ENCODE measurements around the gene ADAMTS17. TPM values are rescaled to one million over a fixed set of nuclear protein-coding genes. Genes with fewer than 3 reads are reported as not detected.

The ADAMTS17 gene
- total and polyA plus RNA-seq, 9 of the 15 experiments (the other 6 are each of a cell fraction or from before 2014, with no cell fraction given), result 0.01 to 0.14 (median 0.07) TPM; not detected in 6

DNA sequence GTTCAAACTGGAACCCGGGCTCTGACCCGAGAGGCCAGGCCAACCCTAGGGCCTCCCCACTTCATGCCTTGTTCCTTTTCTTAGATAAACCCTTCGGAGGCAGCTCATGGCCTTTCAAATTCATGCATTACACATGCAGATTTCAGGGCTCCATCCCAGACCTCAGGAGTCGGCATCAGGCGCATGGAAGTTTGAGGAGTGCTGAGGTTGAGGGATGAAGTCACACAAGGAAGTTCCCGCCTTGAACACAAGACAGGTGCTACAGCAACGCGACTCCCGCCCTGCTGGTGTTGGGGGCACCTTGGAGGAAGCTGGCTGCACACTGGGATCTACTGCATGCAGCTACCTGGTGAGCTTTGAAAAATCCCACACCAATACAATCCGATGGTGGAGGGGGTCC, 363.3 kb downstream of the ADAMTS17 start:
- Histone ChIP-seq H3K9me3 (replicated peaks; ENCODE audit: control insufficient read depth, insufficient read depth, low read depth, low read length) (no peaks in the 10 kb centered on the region), H3K36me3 (ENCODE audit: control insufficient read depth, insufficient read depth, low read length) (no peaks in the 10 kb centered on the region), H3K4me1 (replicated peaks in 1 of 2; ENCODE audit: control insufficient read depth in 2 of 2, insufficient read depth in 2 of 2, low read length in 2 of 2) (peaks cover 0 to 3% of the 10 kb centered on the region in 2 experiments; a peak in 1 of 5 replicates), H3K27ac (ENCODE audit: extremely low read depth, low read depth, low read length) (no peak overlapping the region), H3K4me2 (ENCODE audit: insufficient read depth, low read length) (no peak overlapping the region), H4K20me1 (replicated peaks; ENCODE audit: control insufficient read depth, insufficient read depth, low read length) (no peaks in the 10 kb centered on the region; the same call in 1 of the 2 replicates), H3K4me3 (no peak overlapping the region), H3K27me3 (ENCODE audit: control insufficient read depth in 2 of 2, insufficient read depth in 2 of 2, low read length in 2 of 2) (peaks cover 15 to 68% of the 10 kb centered on the region in 2 experiments; a peak in 3 of 5 replicates), H3K9ac (ENCODE audit: insufficient read depth in 1 of 2, low read depth in 2 of 2, low read length in 2 of 2) (no peak overlapping the region), H2AFZ (ENCODE audit: low read depth, low read length) (no peak overlapping the region), H3K9me1 (ENCODE audit: control insufficient read depth, insufficient read depth, low read length) (no peaks in the 10 kb centered on the region), H3K79me2 (ENCODE audit: control insufficient read depth, insufficient read depth, low read length) (no peaks in the 10 kb centered on the region)
- FAIRE-seq (no peak), ATAC-seq (no peak), DNase-seq (ENCODE audit: extremely low read depth in 1 of 4, low spot score in 3 of 4) (no peak)
- intact Hi-C loops (cut with micrococcal nuclease) (no loop called here), in situ Hi-C loops (cut with MboI) (no loop called here)
- no TSS peak for BruUV-seq (replicated peaks)
- ChIA-PET POLR2A (interaction anchor here (1.0 kb wide), 1 partner anchor 10 kb away, joined by 3 read pairs; no protein-coding TSS in a partner anchor), CTCF (ENCODE audit: low intra/inter-chr PET ratio) (no interaction called here)
- WGBS (ENCODE audit: insufficient coverage, low coverage, missing lambda C conversion rate), result 2% methylated on average over 10 of the region's 10 CpGs
- TF ChIP-seq, protein P1, sequence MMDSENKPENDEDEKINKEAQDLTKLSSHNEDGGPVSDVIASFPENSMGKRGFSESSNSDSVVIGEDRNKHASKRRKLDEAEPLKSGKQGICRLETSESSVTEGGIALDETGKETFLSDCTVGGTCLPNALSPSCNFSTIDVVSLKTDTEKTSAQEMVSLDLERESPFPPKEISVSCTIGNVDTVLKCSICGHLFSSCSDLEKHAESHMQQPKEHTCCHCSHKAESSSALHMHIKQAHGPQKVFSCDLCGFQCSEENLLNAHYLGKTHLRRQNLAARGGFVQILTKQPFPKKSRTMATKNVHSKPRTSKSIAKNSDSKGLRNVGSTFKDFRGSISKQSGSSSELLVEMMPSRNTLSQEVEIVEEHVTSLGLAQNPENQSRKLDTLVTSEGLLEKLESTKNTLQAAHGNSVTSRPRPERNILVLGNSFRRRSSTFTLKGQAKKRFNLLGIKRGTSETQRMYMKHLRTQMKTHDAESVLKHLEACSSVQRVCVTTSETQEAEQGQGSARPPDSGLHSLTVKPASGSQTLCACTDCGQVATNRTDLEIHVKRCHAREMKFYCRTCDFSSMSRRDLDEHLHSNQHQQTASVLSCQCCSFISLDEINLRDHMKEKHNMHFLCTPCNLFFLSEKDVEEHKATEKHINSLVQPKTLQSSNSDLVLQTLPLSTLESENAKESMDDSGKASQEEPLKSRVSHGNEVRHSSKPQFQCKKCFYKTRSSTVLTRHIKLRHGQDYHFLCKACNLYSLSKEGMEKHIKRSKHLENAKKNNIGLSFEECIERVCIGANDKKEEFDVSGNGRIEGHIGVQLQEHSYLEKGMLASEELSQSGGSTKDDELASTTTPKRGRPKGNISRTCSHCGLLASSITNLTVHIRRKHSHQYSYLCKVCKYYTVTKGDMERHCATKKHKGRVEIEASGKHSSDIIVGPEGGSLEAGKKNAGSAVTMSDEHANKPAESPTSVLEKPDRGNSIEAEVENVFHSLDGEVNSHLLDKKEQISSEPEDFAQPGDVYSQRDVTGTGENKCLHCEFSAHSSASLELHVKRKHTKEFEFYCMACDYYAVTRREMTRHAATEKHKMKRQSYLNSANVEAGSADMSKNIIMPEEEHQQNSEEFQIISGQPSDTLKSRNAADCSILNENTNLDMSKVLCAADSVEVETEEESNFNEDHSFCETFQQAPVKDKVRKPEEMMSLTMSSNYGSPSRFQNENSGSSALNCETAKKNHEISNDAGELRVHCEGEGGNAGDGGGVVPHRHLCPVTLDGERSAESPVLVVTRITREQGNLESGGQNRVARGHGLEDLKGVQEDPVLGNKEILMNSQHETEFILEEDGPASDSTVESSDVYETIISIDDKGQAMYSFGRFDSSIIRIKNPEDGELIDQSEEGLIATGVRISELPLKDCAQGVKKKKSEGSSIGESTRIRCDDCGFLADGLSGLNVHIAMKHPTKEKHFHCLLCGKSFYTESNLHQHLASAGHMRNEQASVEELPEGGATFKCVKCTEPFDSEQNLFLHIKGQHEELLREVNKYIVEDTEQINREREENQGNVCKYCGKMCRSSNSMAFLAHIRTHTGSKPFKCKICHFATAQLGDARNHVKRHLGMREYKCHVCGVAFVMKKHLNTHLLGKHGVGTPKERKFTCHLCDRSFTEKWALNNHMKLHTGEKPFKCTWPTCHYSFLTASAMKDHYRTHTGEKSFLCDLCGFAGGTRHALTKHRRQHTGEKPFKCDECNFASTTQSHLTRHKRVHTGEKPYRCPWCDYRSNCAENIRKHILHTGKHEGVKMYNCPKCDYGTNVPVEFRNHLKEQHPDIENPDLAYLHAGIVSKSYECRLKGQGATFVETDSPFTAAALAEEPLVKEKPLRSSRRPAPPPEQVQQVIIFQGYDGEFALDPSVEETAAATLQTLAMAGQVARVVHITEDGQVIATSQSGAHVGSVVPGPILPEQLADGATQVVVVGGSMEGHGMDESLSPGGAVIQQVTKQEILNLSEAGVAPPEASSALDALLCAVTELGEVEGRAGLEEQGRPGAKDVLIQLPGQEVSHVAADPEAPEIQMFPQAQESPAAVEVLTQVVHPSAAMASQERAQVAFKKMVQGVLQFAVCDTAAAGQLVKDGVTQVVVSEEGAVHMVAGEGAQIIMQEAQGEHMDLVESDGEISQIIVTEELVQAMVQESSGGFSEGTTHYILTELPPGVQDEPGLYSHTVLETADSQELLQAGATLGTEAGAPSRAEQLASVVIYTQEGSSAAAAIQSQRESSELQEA (IDR thresholded peaks at IDR 0.05; ENCODE audit: low read depth), result no peak
- no peak for TF ChIP-seq PHB (CRISPR knock-in tag; IDR thresholded peaks at IDR 0.05)
- TF ChIP-seq HDAC3 (IDR thresholded peaks at IDR 0.05; ENCODE audit: borderline replicate concordance, partially characterized antibody), result no peak
- TF ChIP-seq ZC3H4 (CRISPR knock-in tag; IDR thresholded peaks at IDR 0.05; ENCODE audit: borderline replicate concordance), result no peak
- TF ChIP-seq, protein P2, sequence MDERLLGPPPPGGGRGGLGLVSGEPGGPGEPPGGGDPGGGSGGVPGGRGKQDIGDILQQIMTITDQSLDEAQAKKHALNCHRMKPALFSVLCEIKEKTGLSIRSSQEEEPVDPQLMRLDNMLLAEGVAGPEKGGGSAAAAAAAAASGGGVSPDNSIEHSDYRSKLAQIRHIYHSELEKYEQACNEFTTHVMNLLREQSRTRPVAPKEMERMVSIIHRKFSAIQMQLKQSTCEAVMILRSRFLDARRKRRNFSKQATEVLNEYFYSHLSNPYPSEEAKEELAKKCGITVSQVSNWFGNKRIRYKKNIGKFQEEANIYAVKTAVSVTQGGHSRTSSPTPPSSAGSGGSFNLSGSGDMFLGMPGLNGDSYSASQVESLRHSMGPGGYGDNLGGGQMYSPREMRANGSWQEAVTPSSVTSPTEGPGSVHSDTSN (CRISPR knock-in tag; IDR thresholded peaks at IDR 0.05; ENCODE audit: low read depth), result no peak
- TF ChIP-seq, protein P2 (tag; conservative IDR thresholded peaks at IDR 0.05; ENCODE audit: low read depth), result no peak
- TF ChIP-seq GABPB2 (CRISPR knock-in tag; conservative IDR thresholded peaks at IDR 0.05), result no peak
- TF ChIP-seq SOX6 (IDR thresholded peaks at IDR 0.05), result no peak
- no peak for TF ChIP-seq BMI1 (IDR thresholded peaks at IDR 0.05; ENCODE audit: low read length)
